PC-3 (cell line): ENCODE data around the gene P2RY8. TPM values are rescaled to one million over a fixed set of nuclear protein-coding genes. Genes with fewer than 3 reads are reported as not detected.
"Not testable (repeated sequence)": the region's sequence is repeated elsewhere in the genome, so short reads cannot be mapped to it uniquely, and the experiment has no call there.

Experiments used
- ATAC-seq: fragments of 200-7000 bp; cut with Tn5 transposase; 2 replicates; pipeline ENCODE4 v1.9.1; 2020; ENCODE audit warnings: mild to moderate bottlenecking, moderate library complexity
- BruUV-seq: library from RNA; stranded (reverse); fragments of 400-500 nt; replicated peaks from 2 replicates; lab custom pipeline; 2021; lab: Mats Ljungman, UMichigan
- CTCF ChIA-PET: fragments of 300-600 bp; sonication (Branson Sonifier 250); formaldehyde crosslinking; loops from one replicate; lab custom pipeline; 2022; ENCODE audit warnings: antibody characterized with exemption; lab: Charles Lee
- POLR2A ChIA-PET: fragments of 300-600 bp; sonication (Branson Sonifier 250); formaldehyde crosslinking; loops from one replicate; lab custom pipeline; 2022; ENCODE audit warnings: antibody characterized with exemption; ENCODE audit not compliant: unreplicated experiment; lab: Charles Lee
- DNase-seq: peaks from one replicate; pipeline ENCODE4 v3.0.0-alpha.2; 2015
- H2AFZ ChIP-seq: fragments of 300-600 bp; sonication (generic); 2 replicates; pipeline ENCODE4 v1.6.0; 2016; ENCODE audit warnings: antibody characterized with exemption, low read length
- H3F3A ChIP-seq: fragments of 300-600 bp; sonication (generic); one replicate; pipeline ENCODE4 v1.6.0; 2017; ENCODE audit warnings: antibody characterized with exemption, low read length, control low read depth, mild to moderate bottlenecking; ENCODE audit not compliant: unreplicated experiment
- H3K27ac ChIP-seq: fragments of 300-600 bp; sonication (generic); 2 replicates; pipeline ENCODE4 v1.5.1; 2016; ENCODE audit warnings: mild to moderate bottlenecking, low read length
- H3K27me3 ChIP-seq: fragments of 300-600 bp; sonication (generic); 2 replicates; pipeline ENCODE4 v1.6.1; 2016; ENCODE audit warnings: low read length, mixed read lengths
- H3K36me3 ChIP-seq: fragments of 300-600 bp; sonication (generic); 2 replicates; pipeline ENCODE4 v1.6.1; 2016; ENCODE audit warnings: low read depth, mixed run types, low read length, mixed read lengths
- H3K4me1 ChIP-seq: fragments of 300-600 bp; sonication (generic); 2 replicates; pipeline ENCODE4 v1.5.1; 2016; ENCODE audit warnings: low read length; ENCODE audit not compliant: insufficient read depth
- H3K4me2 ChIP-seq: fragments of 300-600 bp; sonication (generic); 2 replicates; pipeline ENCODE4 v1.6.0; 2016; ENCODE audit warnings: low read length
- H3K4me3 ChIP-seq: fragments of 300-600 bp; sonication (generic); 2 replicates; pipeline ENCODE4 v1.5.1; 2016; ENCODE audit warnings: mild to moderate bottlenecking, low read length, mixed read lengths
- H3K79me2 ChIP-seq: fragments of 300-600 bp; sonication (generic); 2 replicates; pipeline ENCODE4 v1.6.1; 2017; ENCODE audit warnings: low read length, mixed read lengths
- H3K9ac ChIP-seq: fragments of 300-600 bp; sonication (generic); 2 replicates; pipeline ENCODE4 v1.6.0; 2016; ENCODE audit warnings: mild to moderate bottlenecking, low read length
- H3K9me2 ChIP-seq: fragments of 300-600 bp; sonication (generic); replicated peaks from 2 replicates; pipeline ENCODE4 v1.6.1; 2016; ENCODE audit warnings: mixed run types, low read length, mixed read lengths
- H3K9me3 ChIP-seq: fragments of 300-600 bp; sonication (generic); 2 replicates; pipeline ENCODE4 v1.6.1; 2016; ENCODE audit warnings: low read length, mixed read lengths
- H4K20me1 ChIP-seq: fragments of 300-600 bp; sonication (generic); 2 replicates; pipeline ENCODE4 v1.6.1; 2016; ENCODE audit warnings: low read length, mixed read lengths
- CTCF ChIP-seq: fragments of 300-600 bp; sonication (generic); conservative IDR thresholded peaks from 2 replicates; pipeline ENCODE4 v1.5.1; 2017; ENCODE audit warnings: antibody characterized with exemption, low read depth, mild to moderate bottlenecking, low read length
- EZH2 ChIP-seq: fragments of 300-600 bp; sonication (generic); IDR thresholded peaks from one replicate; pipeline ENCODE4 v1.6.1; 2017; ENCODE audit warnings: antibody characterized with exemption, mild to moderate bottlenecking, low read length; ENCODE audit not compliant: unreplicated experiment
- EZH2phosphoT487 ChIP-seq: fragments of 300-600 bp; sonication (generic); IDR thresholded peaks from 2 replicates; pipeline ENCODE4 v1.6.1; 2018; ENCODE audit warnings: mild to moderate bottlenecking, antibody characterized with exemption, low read length, borderline replicate concordance
- intact Hi-C: fragments of 100-400 bp; cut with micrococcal nuclease; formaldehyde crosslinking; loops from 2 replicates; pipeline ENCODE4 v1.9.0; 2023
- total RNA-seq: library from RNA; depleted of rRNA; stranded (reverse); fragments of >200 nt; gene quantifications from 2 replicates; pipeline ENCODE4 v1.2.3, GENCODE V29; 2014

P2RY8 gene
- total RNA-seq, 1 experiment from 2014 or later, result not detected

- ChIA-PET CTCF (no interaction called here), POLR2A (no interaction called here)
- no TSS peak for BruUV-seq
- no peaks in the 10 kb centered on the region for H3K9me3 ChIP-seq
- no peak overlapping the region for H3K4me2 ChIP-seq
- no peaks in the 10 kb centered on the region for H3F3A ChIP-seq
- no peaks in the 10 kb centered on the region for H3K27me3 ChIP-seq
- ATAC-seq, result no peak
- H3K4me1 ChIP-seq, result no peaks in the 10 kb centered on the region
- no peaks in the 10 kb centered on the region for H3K9me2 ChIP-seq
- H2AFZ ChIP-seq, result no peak overlapping the region
- H3K36me3 ChIP-seq, result no peaks in the 10 kb centered on the region
- no peak overlapping the region for H3K4me3 ChIP-seq
- H3K79me2 ChIP-seq, result no peaks in the 10 kb centered on the region
- TF ChIP-seq CTCF (no peak), EZH2 (no peak), EZH2phosphoT487 (no peak)
- H3K27ac ChIP-seq, result no peak overlapping the region
- H3K9ac ChIP-seq, result no peak overlapping the region
- no peaks in the 10 kb centered on the region for H4K20me1 ChIP-seq
- intact Hi-C loops, result no loop called here
- DNase-seq, result no peak
These were observed 109.2 kb downstream of the P2RY8 start for GRCh38 chrX:1427756-1428155.

GRCh38 chrX:1426321-1426720, 110.7 kb downstream of the P2RY8 start:
- H3K4me3 ChIP-seq, H3K27me3 ChIP-seq, H3K9me3 ChIP-seq, H3F3A ChIP-seq, CTCF ChIA-PET, H4K20me1 ChIP-seq, DNase-seq, ATAC-seq, H2AFZ ChIP-seq, H3K4me1 ChIP-seq, H3K4me2 ChIP-seq, H3K27ac ChIP-seq, BruUV-seq, intact Hi-C loops, H3K9ac ChIP-seq, POLR2A ChIA-PET, H3K36me3 ChIP-seq, H3K79me2 ChIP-seq, H3K9me2 ChIP-seq: not testable (repeated sequence)

- TF ChIP-seq CTCF, result no peak
- no peak for TF ChIP-seq EZH2phosphoT487
- TF ChIP-seq EZH2, result no peak
- no peaks in the 10 kb centered on the region for H4K20me1 ChIP-seq
- intact Hi-C loops, result no loop called here
- no peak overlapping the region for H2AFZ ChIP-seq
- H3K9me3 ChIP-seq, result no peaks in the 10 kb centered on the region
- ATAC-seq (no peak), DNase-seq (no peak)
- H3K9me2 ChIP-seq, result no peaks in the 10 kb centered on the region
- H3K27ac ChIP-seq, result no peak overlapping the region
- no TSS peak for BruUV-seq
- POLR2A ChIA-PET, result no interaction called here
- H3K36me3 ChIP-seq, result peaks cover 8% of the 10 kb centered on the region; the same call in 1 of the 2 replicates
- CTCF ChIA-PET, result no interaction called here
- H3K4me2 ChIP-seq, result no peak overlapping the region
- H3K4me1 ChIP-seq, result no peaks in the 10 kb centered on the region
- H3K4me3 ChIP-seq, result no peak overlapping the region
- no peak overlapping the region for H3K9ac ChIP-seq
- H3K79me2 ChIP-seq, result no peaks in the 10 kb centered on the region
- no peaks in the 10 kb centered on the region for H3F3A ChIP-seq
- H3K27me3 ChIP-seq, result no peaks in the 10 kb centered on the region
These were observed 111.6 kb downstream of the P2RY8 start for GRCh38 chrX:1425381-1425780.
